Naive thymus-derived CD4-positive, alpha-beta T cell (primary cell): Measurements from ENCODE around the gene DMXL1. TPM values are rescaled to one million over a fixed set of nuclear protein-coding genes. Genes with fewer than 3 reads are reported as not detected.

Source experiments
- ATAC-seq: fragments of 150-1000 bp; cut with Tn5 transposase; 2 replicates; pipeline ENCODE4 v1.10.0; 2021; ENCODE audit warnings: mild to moderate bottlenecking, moderate library complexity
- CTCF ChIA-PET: fragments of 350-600 bp; sonication (Branson Sonifier 250); formaldehyde crosslinking; loops from one replicate; lab custom pipeline; 2021; ENCODE audit warnings: antibody characterized with exemption; lab: Charles Lee
- POLR2A ChIA-PET: fragments of 350-600 bp; sonication (Branson Sonifier 250); formaldehyde crosslinking; loops from one replicate; lab custom pipeline; 2021; ENCODE audit warnings: antibody characterized with exemption, inconsistent platforms; lab: Charles Lee
- DNase-seq, 9 donors: peaks; one replicate each; pipeline versions ENCODE4 v3.0.0 to v3.0.0-alpha.2; 2020 to 2022; ENCODE audit warnings: mixed read lengths in 1 of 9
- H3K27ac ChIP-seq: one replicate; pipeline ENCODE4 v1.7.0; 2013; ENCODE audit warnings: mild to moderate bottlenecking, low read depth, low read length, moderate library complexity
- H3K27me3 ChIP-seq, 2 donors: one replicate each; pipeline ENCODE4 v1.7.0; 2013; ENCODE audit warnings: low read length in 2 of 2, mild to moderate bottlenecking in 2 of 2, moderate library complexity in 2 of 2; ENCODE audit not compliant: control insufficient read depth in 2 of 2, insufficient read depth in 2 of 2
- H3K36me3 ChIP-seq, 3 experiments: 1 replicate in 2 of 3; 2 replicates in 1 of 3; pipeline ENCODE4 v1.7.0; 2013; ENCODE audit warnings: low read length in 3 of 3, mild to moderate bottlenecking in 3 of 3, moderate library complexity in 1 of 3; ENCODE audit not compliant: insufficient read depth in 3 of 3, control insufficient read depth in 2 of 3
- H3K4me1 ChIP-seq, 2 donors: one replicate each; pipeline ENCODE4 v1.7.0; 2013; ENCODE audit warnings: low read length in 2 of 2, mild to moderate bottlenecking in 2 of 2, moderate library complexity in 1 of 2; ENCODE audit not compliant: control insufficient read depth in 2 of 2, insufficient read depth in 2 of 2
- H3K4me3 ChIP-seq: 2 replicates; pipeline ENCODE4 v1.7.0; 2013; ENCODE audit warnings: mild to moderate bottlenecking, low read length
- H3K9me3 ChIP-seq, 3 experiments: 1 replicate in 2 of 3; 2 replicates in 1 of 3; pipeline ENCODE4 v1.7.0; 2013; ENCODE audit warnings: low read length in 3 of 3; ENCODE audit not compliant: control insufficient read depth in 2 of 3
- H3K27ac Mint-ChIP-seq, 9 donors: one replicate each; pipeline ENCODE4 v1.8.0; 2020 to 2022; ENCODE audit warnings: mixed read lengths in 9 of 9, mild to moderate bottlenecking in 8 of 9, moderate library complexity in 5 of 9, inconsistent platforms in 2 of 9
- H3K27me3 Mint-ChIP-seq, 5 donors: one replicate each; pipeline ENCODE4 v1.8.0; 2021 to 2022; ENCODE audit warnings: mixed read lengths in 5 of 5, mild to moderate bottlenecking in 1 of 5
- H3K36me3 Mint-ChIP-seq, 5 donors: one replicate each; pipeline ENCODE4 v1.8.0; 2020 to 2022; ENCODE audit warnings: mixed read lengths in 5 of 5, mild to moderate bottlenecking in 3 of 5, inconsistent platforms in 1 of 5
- H3K4me1 Mint-ChIP-seq, 7 donors: one replicate each; pipeline ENCODE4 v1.8.0; 2020 to 2022; ENCODE audit warnings: mixed read lengths in 7 of 7, mild to moderate bottlenecking in 3 of 7, inconsistent platforms in 1 of 7
- H3K4me3 Mint-ChIP-seq, 10 donors: one replicate each; pipeline ENCODE4 v1.8.0; 2020 to 2022; ENCODE audit warnings: mild to moderate bottlenecking in 10 of 10, mixed read lengths in 10 of 10, moderate library complexity in 6 of 10, inconsistent platforms in 2 of 10
- H3K9me3 Mint-ChIP-seq, 11 donors: one replicate each; pipeline ENCODE4 v1.8.0; 2020 to 2022; ENCODE audit warnings: mixed read lengths in 11 of 11, mild to moderate bottlenecking in 4 of 11, inconsistent platforms in 1 of 11, moderate library complexity in 1 of 11
- intact Hi-C, 2 donors: fragments of 100-400 bp; cut with micrococcal nuclease; formaldehyde crosslinking; loops; one replicate each; pipeline ENCODE4 v1.15.1; 2023
- polyA plus RNA-seq, 2 donors: library from polyadenylated mRNA; unstranded; fragments of 300-500 nt; fragmentation: Illumina TruSeq; gene quantifications; one replicate each; pipeline ENCODE4 v1.2.3, GENCODE V29; 2021
- total RNA-seq, 6 experiments: library from RNA in 5 of 6; stranded (reverse) in 5 of 6; gene quantifications; 1 replicate in 5 of 6; 2 replicates in 1 of 6; pipeline ENCODE4 v1.2.3 and lab custom pipeline; 2021 to 2026

Gene DMXL1
- total and polyA plus RNA-seq, 7 experiments from 2014 or later, result 16.5 to 40.8 (median 32.0) TPM

- no peaks in the 10 kb centered on the region for H3K27me3 ChIP-seq
- H3K4me1 Mint-ChIP-seq, result peaks cover 0 to 24% (median 22%) of the 10 kb centered on the region in 7 donors
- ATAC-seq (no peak), DNase-seq (peak in 5 of 9 donors; percentile 11 to 41 (median 29))
- peaks cover 0 to 5% (median 0%) of the 10 kb centered on the region in 5 donors for H3K36me3 Mint-ChIP-seq
- no peaks in the 10 kb centered on the region for H3K9me3 ChIP-seq
- ChIA-PET POLR2A (interaction anchor here (1.1 to 1.3 kb wide), 2 partner anchors 39 to 239 kb away, joined by 3 read pairs; no protein-coding TSS in a partner anchor), CTCF (no interaction called here)
- peaks cover 0 to 18% of the 10 kb centered on the region in 2 donors for H3K4me1 ChIP-seq
- peak overlapping the region; percentile 49 for H3K27ac ChIP-seq
- H3K27ac Mint-ChIP-seq, result peak overlapping the region; percentile 45 to 92 (median 84)
- H3K4me3 Mint-ChIP-seq, result peak overlapping the region in 9 of 10 donors; percentile 6 to 78 (median 43)
- peak overlapping the region; percentile 11 for H3K4me3 ChIP-seq
- intact Hi-C loops, result loop anchor here (1.0 to 2.0 kb wide), 2 partner anchors 39 to 278 kb away; no protein-coding TSS in a partner anchor
- peaks cover 0 to 2% (median 0%) of the 10 kb centered on the region in 11 donors for H3K9me3 Mint-ChIP-seq
- H3K27me3 Mint-ChIP-seq, result no peaks in the 10 kb centered on the region
- H3K36me3 ChIP-seq, result no peaks in the 10 kb centered on the region
Measured at GRCh38 chr5:119031011-119031886, 39.6 kb upstream of the DMXL1 start.

GRCh38 chr5:119031905-119032304 is 39.0 kb upstream of the DMXL1 start:
- intact Hi-C loops, result loop anchor here (1.0 to 2.0 kb wide), 2 partner anchors 38 to 277 kb away; no protein-coding TSS in a partner anchor
- H3K4me3 ChIP-seq, result no peak overlapping the region
- CTCF ChIA-PET, result no interaction called here
- Mint-ChIP-seq H3K27ac (peak overlapping the region; percentile 45 to 92 (median 84)), H3K9me3 (no peaks in the 10 kb centered on the region), H3K27me3 (no peaks in the 10 kb centered on the region), H3K36me3 (peaks cover 0 to 5% (median 0%) of the 10 kb centered on the region in 5 donors), H3K4me1 (peaks cover 0 to 24% (median 22%) of the 10 kb centered on the region in 7 donors), H3K4me3 (peak overlapping the region in 8 of 10 donors; percentile 1 to 78 (median 44))
- H3K36me3 ChIP-seq, result no peaks in the 10 kb centered on the region
- no peaks in the 10 kb centered on the region for H3K9me3 ChIP-seq
- POLR2A ChIA-PET, result interaction anchor here (1.1 to 1.3 kb wide), 2 partner anchors 38 to 238 kb away, joined by 3 read pairs; no protein-coding TSS in a partner anchor
- ATAC-seq (no peak), DNase-seq (no peak)
- H3K4me1 ChIP-seq, result peaks cover 0 to 18% of the 10 kb centered on the region in 2 donors
- peak overlapping the region; percentile 49 for H3K27ac ChIP-seq
- no peaks in the 10 kb centered on the region for H3K27me3 ChIP-seq

GRCh38 chr5:119032656-119033055 is 38.2 kb upstream of the DMXL1 start:
- no peak for DNase-seq

GRCh38 chr5:119033135-119033534 is 37.8 kb upstream of the DMXL1 start:
- Histone ChIP-seq H3K27me3 (no peaks in the 10 kb centered on the region), H3K36me3 (no peaks in the 10 kb centered on the region), H3K9me3 (no peaks in the 10 kb centered on the region), H3K4me1 (peaks cover 0 to 18% of the 10 kb centered on the region in 2 donors), H3K27ac (no peak overlapping the region), H3K4me3 (no peak overlapping the region)
- POLR2A ChIA-PET, result interaction anchor here (0.6 kb wide), 1 partner anchor 328 kb away, joined by 3 read pairs; no protein-coding TSS in a partner anchor
- CTCF ChIA-PET, result no interaction called here
- no peak for DNase-seq
- no peaks in the 10 kb centered on the region for H3K27me3 Mint-ChIP-seq
- intact Hi-C loops, result no loop called here
- H3K9me3 Mint-ChIP-seq, result no peaks in the 10 kb centered on the region
- H3K27ac Mint-ChIP-seq, result peak overlapping the region in 4 of 9 donors; percentile 3 to 88 (median 52)
- peaks cover 0 to 24% (median 22%) of the 10 kb centered on the region in 7 donors for H3K4me1 Mint-ChIP-seq
- H3K4me3 Mint-ChIP-seq, result no peak overlapping the region
- peaks cover 0 to 4% (median under 1%) of the 10 kb centered on the region in 5 donors for H3K36me3 Mint-ChIP-seq
- no peak for ATAC-seq

More at GRCh38 chr5:119032656-119033055, 38.2 kb upstream of the DMXL1 start:
- no peak overlapping the region for H3K4me3 Mint-ChIP-seq
- no peak overlapping the region for H3K4me3 ChIP-seq
- ChIA-PET CTCF (no interaction called here), POLR2A (no interaction called here)
- peak overlapping the region in 4 of 9 donors; percentile 6 to 88 (median 46) for H3K27ac Mint-ChIP-seq
- H3K27me3 ChIP-seq, result no peaks in the 10 kb centered on the region
- ATAC-seq, result peak; percentile 76
- intact Hi-C loops, result no loop called here
- no peaks in the 10 kb centered on the region for H3K36me3 ChIP-seq
- H3K9me3 ChIP-seq, result no peaks in the 10 kb centered on the region
- no peak overlapping the region for H3K27ac ChIP-seq
- peaks cover 0 to 5% (median 0%) of the 10 kb centered on the region in 5 donors for H3K36me3 Mint-ChIP-seq
- H3K9me3 Mint-ChIP-seq, result no peaks in the 10 kb centered on the region
- H3K4me1 Mint-ChIP-seq, result peaks cover 0 to 24% (median 22%) of the 10 kb centered on the region in 7 donors
- peaks cover 0 to 18% of the 10 kb centered on the region in 2 donors for H3K4me1 ChIP-seq
- H3K27me3 Mint-ChIP-seq, result no peaks in the 10 kb centered on the region

DNA sequence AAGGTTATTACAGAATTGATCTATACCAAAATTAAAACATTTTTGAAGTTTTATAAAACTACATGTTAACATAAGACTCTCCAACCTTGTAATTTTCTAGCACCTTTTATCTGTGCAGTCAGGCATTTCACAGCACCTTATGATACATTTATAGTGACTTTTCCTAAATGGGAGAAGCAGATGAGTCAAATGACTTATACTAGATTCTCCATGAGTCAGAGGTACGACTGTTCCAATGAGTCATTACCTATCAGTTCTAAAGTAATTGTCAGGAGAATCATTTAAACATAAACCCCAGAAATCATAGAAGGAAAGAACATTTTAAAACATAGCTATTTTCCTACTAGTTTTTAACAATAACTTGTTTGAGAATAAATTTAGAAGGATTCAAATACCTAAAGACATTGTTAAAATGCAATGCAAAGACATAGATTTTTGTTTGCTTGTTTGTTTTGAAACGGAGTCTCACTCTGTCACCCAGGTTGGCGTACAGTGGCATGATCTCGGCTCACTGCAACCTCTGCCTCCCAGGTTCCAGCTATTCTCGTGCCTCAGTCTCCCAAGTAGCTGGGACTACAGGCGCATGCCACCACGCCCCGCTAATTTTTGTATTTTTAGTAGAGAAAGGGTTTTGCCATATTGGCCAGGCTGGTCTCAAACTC is 34.7 kb upstream of the DMXL1 start:
- Histone ChIP-seq H3K9me3 (no peaks in the 10 kb centered on the region), H3K27me3 (no peaks in the 10 kb centered on the region), H3K36me3 (no peaks in the 10 kb centered on the region), H3K4me3 (no peak overlapping the region), H3K4me1 (peaks cover 0 to 9% of the 10 kb centered on the region in 2 donors), H3K27ac (no peak overlapping the region)
- DNase-seq (no peak), ATAC-seq (no peak)
- Mint-ChIP-seq H3K27me3 (no peaks in the 10 kb centered on the region), H3K9me3 (no peaks in the 10 kb centered on the region), H3K4me1 (peaks cover 0 to 19% (median 16%) of the 10 kb centered on the region in 7 donors), H3K4me3 (no peak overlapping the region), H3K36me3 (peaks cover 0 to 6% (median 1%) of the 10 kb centered on the region in 5 donors), H3K27ac (no peak overlapping the region)
- CTCF ChIA-PET, result no interaction called here
- POLR2A ChIA-PET, result no interaction called here
- intact Hi-C loops, result no loop called here

DNA sequence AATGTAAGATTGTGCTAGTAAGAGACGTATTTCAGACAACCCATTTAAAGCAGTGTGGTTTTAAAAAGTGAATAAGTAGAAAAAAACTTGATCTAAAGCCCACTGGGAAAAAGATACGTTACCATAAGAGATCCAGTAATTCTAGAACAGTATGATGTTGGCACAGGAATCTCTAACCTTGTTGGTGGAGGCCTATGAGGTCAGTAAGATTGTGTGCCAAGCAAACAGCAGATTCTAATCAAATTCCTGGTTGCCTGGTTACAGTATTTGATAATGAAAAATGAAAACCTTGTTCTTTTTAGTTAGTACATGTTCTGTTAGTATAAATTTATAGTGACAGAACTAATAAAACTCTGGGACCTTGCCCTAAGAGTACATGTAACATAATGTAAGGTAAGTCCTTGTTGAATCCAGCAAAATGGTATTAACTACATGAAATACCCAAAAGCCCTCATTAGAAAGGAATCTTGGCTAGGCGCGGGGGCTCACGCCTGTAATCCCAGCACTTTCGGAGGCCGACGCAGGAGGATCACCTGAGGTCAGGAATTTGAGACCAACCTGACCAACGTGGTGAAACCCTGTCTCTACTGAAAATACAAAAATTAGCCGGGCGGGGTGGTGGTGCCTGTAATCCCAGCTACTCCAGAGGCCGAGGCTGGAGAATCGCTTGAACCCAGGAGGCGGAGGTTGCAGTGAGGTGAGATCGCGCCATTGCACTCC is 33.2 kb upstream of the DMXL1 start:
- DNase-seq (no peak), ATAC-seq (no peak)
- Mint-ChIP-seq H3K4me3 (no peak overlapping the region), H3K4me1 (peaks cover 0 to 8% (median 2%) of the 10 kb centered on the region in 7 donors), H3K9me3 (no peaks in the 10 kb centered on the region), H3K36me3 (peaks cover 0 to 6% (median 1%) of the 10 kb centered on the region in 5 donors), H3K27me3 (no peaks in the 10 kb centered on the region), H3K27ac (no peak overlapping the region)
- Histone ChIP-seq H3K4me1 (no peaks in the 10 kb centered on the region), H3K4me3 (no peak overlapping the region), H3K36me3 (no peaks in the 10 kb centered on the region), H3K27ac (no peak overlapping the region), H3K27me3 (no peaks in the 10 kb centered on the region), H3K9me3 (no peaks in the 10 kb centered on the region)
- CTCF ChIA-PET, result no interaction called here
- intact Hi-C loops, result no loop called here
- POLR2A ChIA-PET, result no interaction called here
